Gastroesophageal sphincter (tissue), 4 donors: ENCODE measurements around the gene FMNL3. TPM values are rescaled to one million over a fixed set of nuclear protein-coding genes. Genes with fewer than 3 reads are reported as not detected.

ENCODE experiments used
- ATAC-seq: fragments of 150-250 bp; one replicate; pipeline ENCODE4 v1.9.1; 2016; ENCODE audit warnings: mild to moderate bottlenecking, moderate library complexity
- H3K27ac ChIP-seq, 4 donors: fragments of 200-600 bp; sonication (generic) in 3 of 4; 1 replicate in 3 of 4; 2 replicates in 1 of 4; pipeline ENCODE4 v1.5.1; 2016 to 2019
- H3K27me3 ChIP-seq: fragments of 200-600 bp; sonication (generic); one replicate; pipeline ENCODE4 v1.5.1; 2019
- H3K36me3 ChIP-seq, 2 donors: fragments of 200-600 bp; sonication (generic); one replicate each; pipeline ENCODE4 v1.5.1; 2019; ENCODE audit warnings: control low read depth in 1 of 2
- H3K4me1 ChIP-seq, 3 donors: fragments of 200-600 bp; sonication (generic); 1 replicate in 2 of 3; 2 replicates in 1 of 3; pipeline ENCODE4 v1.5.1; 2016 to 2019; ENCODE audit warnings: control low read depth in 2 of 3
- H3K4me3 ChIP-seq, 2 donors: fragments of 200-600 bp; sonication (generic); one replicate each; pipeline ENCODE4 v1.5.1; 2019; ENCODE audit warnings: mild to moderate bottlenecking in 1 of 2, moderate library complexity in 1 of 2
- H3K9me3 ChIP-seq, 3 donors: fragments of 200-600 bp; sonication (generic); one replicate each; pipeline ENCODE4 v1.5.1; 2017 to 2019; ENCODE audit warnings: control low read depth in 2 of 3
- EP300 ChIP-seq: sonication (generic); formaldehyde crosslinking; IDR thresholded peaks from one replicate; pipeline ENCODE4 v1.6.1; 2017; ENCODE audit warnings: antibody characterized with exemption, mild to moderate bottlenecking
- POLR2A ChIP-seq, 2 donors: fragments of 450-650 bp; IDR thresholded peaks; one replicate each; pipeline ENCODE4 v1.6.1; 2017; ENCODE audit warnings: antibody characterized with exemption in 2 of 2, mild to moderate bottlenecking in 2 of 2, moderate library complexity in 1 of 2
- POLR2AphosphoS5 ChIP-seq: sonication (generic); formaldehyde crosslinking; IDR thresholded peaks from one replicate; pipeline ENCODE4 v1.6.1; 2017; ENCODE audit warnings: antibody characterized with exemption
- WGBS, 2 donors: methylation state at CpG; one replicate each; pipeline ENCODE4 v1.1.5; 2018; ENCODE audit warnings: low coverage in 1 of 2; 5-methylcytosine and 5-hydroxymethylcytosine counted together
- total RNA-seq, 4 donors: library from RNA; depleted of rRNA; stranded (reverse); fragments of >200 nt; gene quantifications; one replicate each; pipeline ENCODE4 v1.1.0, GENCODE V29; 2016
- TF ChIP-seq, protein P1 (sequence below), 4 experiments: fragments of 200-600 bp in 2 of 4; fragments of 450-650 bp in 2 of 4; sonication (generic) in 1 of 4; IDR thresholded peaks; one replicate each; pipeline ENCODE4 v1.5.1; 2017 to 2019; ENCODE audit warnings: antibody characterized with exemption in 4 of 4, mild to moderate bottlenecking in 2 of 4, moderate library complexity in 2 of 4

The FMNL3 gene
- total RNA-seq, 4 donors from 2014 or later = 10.4 to 15.4 (median 12.6) TPM

DNA sequence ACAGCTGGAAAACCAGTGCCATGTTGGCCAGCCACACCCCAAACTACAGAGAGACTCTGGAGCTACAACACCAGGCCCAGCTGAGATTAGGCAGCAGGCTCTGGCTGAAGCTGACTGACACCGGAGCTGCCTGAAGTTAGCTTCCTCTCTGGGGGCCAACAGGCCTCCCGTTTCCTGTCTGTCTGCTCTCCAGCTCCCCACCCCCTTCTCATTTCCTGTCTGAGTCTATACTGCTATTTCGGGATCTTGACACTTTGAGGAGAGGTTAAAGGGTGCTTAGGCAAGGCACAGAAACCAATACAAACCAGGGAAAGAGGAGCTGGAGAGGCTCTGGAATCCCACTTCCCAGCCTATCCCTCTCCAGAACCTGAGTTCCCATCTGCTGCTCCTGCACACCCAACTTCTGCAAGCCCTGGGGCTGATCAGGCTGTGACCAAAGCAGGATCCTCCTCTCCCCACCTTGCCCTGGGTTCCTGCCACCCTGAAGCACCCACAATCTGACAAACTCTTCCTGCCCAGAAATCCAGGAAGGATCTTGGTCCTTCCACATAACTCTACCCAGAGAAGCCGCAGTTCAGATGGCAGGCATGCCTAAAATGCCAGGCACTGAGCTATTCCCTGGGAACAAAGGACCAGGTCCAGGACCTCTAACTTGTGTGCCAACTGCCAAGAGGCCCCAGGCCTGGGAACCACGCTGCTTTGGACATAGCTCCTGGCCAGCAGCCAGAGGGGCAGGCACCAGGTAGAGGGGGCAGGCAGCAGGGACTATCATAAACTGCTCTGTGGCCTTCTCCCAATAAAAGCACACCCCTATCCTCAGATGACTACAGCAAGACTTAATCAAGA, 44.0 kb downstream of the FMNL3 start:
- 26 to 60% methylated on average over 1 to 3 of the region's 5 CpGs for WGBS, 2 donors
- peaks cover 0 to 62% (median 15%) of the 10 kb centered on the region in 3 donors for H3K4me1 ChIP-seq
- peak; percentile 75 for ATAC-seq
- H3K27me3 ChIP-seq = no peaks in the 10 kb centered on the region
- no peak overlapping the region for H3K4me3 ChIP-seq
- H3K36me3 ChIP-seq = peaks cover 0 to 24% of the 10 kb centered on the region in 2 donors
- TF ChIP-seq, protein P1, sequence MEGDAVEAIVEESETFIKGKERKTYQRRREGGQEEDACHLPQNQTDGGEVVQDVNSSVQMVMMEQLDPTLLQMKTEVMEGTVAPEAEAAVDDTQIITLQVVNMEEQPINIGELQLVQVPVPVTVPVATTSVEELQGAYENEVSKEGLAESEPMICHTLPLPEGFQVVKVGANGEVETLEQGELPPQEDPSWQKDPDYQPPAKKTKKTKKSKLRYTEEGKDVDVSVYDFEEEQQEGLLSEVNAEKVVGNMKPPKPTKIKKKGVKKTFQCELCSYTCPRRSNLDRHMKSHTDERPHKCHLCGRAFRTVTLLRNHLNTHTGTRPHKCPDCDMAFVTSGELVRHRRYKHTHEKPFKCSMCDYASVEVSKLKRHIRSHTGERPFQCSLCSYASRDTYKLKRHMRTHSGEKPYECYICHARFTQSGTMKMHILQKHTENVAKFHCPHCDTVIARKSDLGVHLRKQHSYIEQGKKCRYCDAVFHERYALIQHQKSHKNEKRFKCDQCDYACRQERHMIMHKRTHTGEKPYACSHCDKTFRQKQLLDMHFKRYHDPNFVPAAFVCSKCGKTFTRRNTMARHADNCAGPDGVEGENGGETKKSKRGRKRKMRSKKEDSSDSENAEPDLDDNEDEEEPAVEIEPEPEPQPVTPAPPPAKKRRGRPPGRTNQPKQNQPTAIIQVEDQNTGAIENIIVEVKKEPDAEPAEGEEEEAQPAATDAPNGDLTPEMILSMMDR (IDR thresholded peaks at IDR 0.05) = no peak
- no peak for TF ChIP-seq POLR2AphosphoS5
- no peak for TF ChIP-seq POLR2A (IDR thresholded peaks at IDR 0.05)
- TF ChIP-seq EP300 = no peak
- H3K9me3 ChIP-seq = no peaks in the 10 kb centered on the region
- H3K27ac ChIP-seq = peak overlapping the region in 3 of 4 donors; percentile 66 to 76 (median 71)

DNA sequence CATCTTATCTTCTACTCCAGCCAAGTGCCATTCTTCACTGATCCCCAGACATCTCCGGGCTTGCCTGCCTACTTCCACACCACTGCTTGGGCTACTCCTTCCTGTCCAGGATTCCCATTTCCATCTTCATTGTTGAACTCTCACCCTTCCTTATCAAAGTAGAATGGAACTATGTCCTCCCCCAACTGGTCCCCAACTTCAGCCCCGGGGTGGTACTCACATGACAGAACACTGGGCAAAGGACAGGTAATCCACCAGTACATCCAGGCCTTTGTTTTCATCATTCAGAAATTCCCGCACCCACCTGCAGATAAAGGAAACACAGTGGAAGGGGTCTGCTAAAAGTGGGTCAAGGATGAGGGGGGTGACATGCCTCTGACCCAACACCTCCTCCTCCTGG, 45.5 kb downstream of the FMNL3 start:
- H3K4me1 ChIP-seq = peaks cover 0 to 62% (median 15%) of the 10 kb centered on the region in 3 donors
- no peaks in the 10 kb centered on the region for H3K9me3 ChIP-seq
- peaks cover 0 to 38% of the 10 kb centered on the region in 2 donors for H3K36me3 ChIP-seq
- WGBS, 2 donors = 86 to 89% methylated on average over 1 of the region's 3 CpGs
- TF ChIP-seq POLR2A (IDR thresholded peaks at IDR 0.05) = no peak
- TF ChIP-seq, protein P1 (IDR thresholded peaks at IDR 0.05) = no peak
- no peak for TF ChIP-seq EP300
- TF ChIP-seq POLR2AphosphoS5 = no peak
- no peak for ATAC-seq
- no peaks in the 10 kb centered on the region for H3K27me3 ChIP-seq
- H3K27ac ChIP-seq = no peak overlapping the region
- no peak overlapping the region for H3K4me3 ChIP-seq

DNA sequence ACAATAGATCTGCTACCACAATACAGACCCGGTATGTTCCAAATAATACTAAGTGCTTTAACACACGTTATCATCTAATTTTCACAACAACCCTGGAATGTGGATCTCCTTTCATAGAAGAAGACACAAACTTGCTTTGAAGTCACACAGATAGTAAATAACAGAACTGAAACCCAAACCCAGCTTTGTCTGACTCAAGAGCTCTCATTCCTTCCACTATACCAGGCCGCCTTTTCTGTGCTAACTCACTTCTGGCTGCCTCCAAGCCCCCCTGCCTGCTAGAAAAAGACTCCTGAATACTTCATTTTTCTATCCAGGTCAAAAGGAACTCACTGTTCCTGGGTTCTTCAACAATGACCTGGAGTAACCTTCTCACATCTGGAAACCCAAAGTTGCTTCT, 46.0 kb downstream of the FMNL3 start:
- TF ChIP-seq POLR2A (IDR thresholded peaks at IDR 0.05) = no peak
- TF ChIP-seq, protein P1 (IDR thresholded peaks at IDR 0.05) = no peak
- no peak for TF ChIP-seq EP300
- no peak for TF ChIP-seq POLR2AphosphoS5
- H3K27ac ChIP-seq = no peak overlapping the region
- ATAC-seq = no peak
- 80 to 95% methylated on average over 3 of the region's 3 CpGs for WGBS, 2 donors
- H3K4me3 ChIP-seq = no peak overlapping the region
- H3K4me1 ChIP-seq = peaks cover 0 to 59% (median 15%) of the 10 kb centered on the region in 3 donors
- H3K27me3 ChIP-seq = no peaks in the 10 kb centered on the region
- no peaks in the 10 kb centered on the region for H3K9me3 ChIP-seq
- H3K36me3 ChIP-seq = peaks cover 0 to 44% of the 10 kb centered on the region in 2 donors

DNA sequence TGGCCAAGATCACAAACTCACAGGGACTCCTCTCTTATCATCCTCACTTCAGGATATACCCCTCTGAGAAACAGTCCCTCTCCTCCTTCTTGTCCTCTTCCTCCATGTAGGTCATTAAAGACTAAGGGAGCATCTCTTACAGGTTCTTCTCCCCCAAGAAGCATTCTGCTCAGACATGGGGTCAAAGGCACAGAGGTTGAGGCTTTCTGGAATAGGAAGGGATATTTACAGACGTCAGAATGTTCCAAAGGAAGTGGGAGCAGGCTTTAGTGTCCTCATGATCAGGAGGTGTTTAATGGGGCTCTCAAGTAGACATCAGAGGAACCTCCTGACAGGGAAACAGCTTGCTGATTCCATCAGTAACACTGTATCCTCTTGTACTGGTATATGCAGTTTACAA, 47.5 kb downstream of the FMNL3 start:
- H3K27ac ChIP-seq = no peak overlapping the region
- no peak overlapping the region for H3K4me3 ChIP-seq
- no peak for ATAC-seq
- H3K4me1 ChIP-seq = peaks cover 0 to 45% (median 15%) of the 10 kb centered on the region in 3 donors
- no peaks in the 10 kb centered on the region for H3K9me3 ChIP-seq
- H3K27me3 ChIP-seq = no peaks in the 10 kb centered on the region
- peaks cover 0 to 56% of the 10 kb centered on the region in 2 donors for H3K36me3 ChIP-seq
- TF ChIP-seq POLR2A (IDR thresholded peaks at IDR 0.05) (no peak), EP300 (no peak), POLR2AphosphoS5 (no peak)
- TF ChIP-seq, protein P1 (IDR thresholded peaks at IDR 0.05) = no peak
- 50% methylated on average over 1 of the region's 1 CpG for WGBS, 2 donors

DNA sequence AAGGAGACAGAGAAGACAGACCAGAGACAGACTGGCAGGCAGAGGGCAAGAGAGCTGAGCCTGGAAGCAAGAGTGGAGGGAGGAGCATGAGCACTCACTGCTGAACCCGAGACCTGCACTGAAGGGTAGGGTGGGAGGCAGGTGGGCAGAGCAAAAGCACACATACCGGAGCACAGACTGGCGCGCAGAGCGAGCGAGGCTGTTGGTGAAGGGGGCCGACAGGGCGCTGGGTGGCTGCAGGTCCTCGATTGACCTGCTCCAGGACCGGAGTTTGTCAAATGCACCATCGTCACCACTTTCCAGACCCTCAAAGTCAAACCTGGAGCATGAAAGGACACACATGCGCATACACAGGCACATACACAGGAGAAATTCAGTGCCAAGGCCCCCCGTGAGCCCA, 48.9 kb downstream of the FMNL3 start:
- 80 to 92% methylated on average over 2 to 13 of the region's 13 CpGs for WGBS, 2 donors

More for the DNA sequence above, 48.9 kb downstream of the FMNL3 start:
- no peak for ATAC-seq
- peaks cover 0 to 30% (median 9%) of the 10 kb centered on the region in 3 donors for H3K4me1 ChIP-seq
- no peak overlapping the region for H3K4me3 ChIP-seq
- no peak overlapping the region for H3K27ac ChIP-seq
- no peaks in the 10 kb centered on the region for H3K27me3 ChIP-seq
- H3K36me3 ChIP-seq = peaks cover 0 to 70% of the 10 kb centered on the region in 2 donors
- no peaks in the 10 kb centered on the region for H3K9me3 ChIP-seq
- TF ChIP-seq POLR2A (IDR thresholded peaks at IDR 0.05) = no peak
- TF ChIP-seq, protein P1 (IDR thresholded peaks at IDR 0.05) = no peak
- TF ChIP-seq EP300 = no peak
- TF ChIP-seq POLR2AphosphoS5 = no peak
